Peyer's patch (tissue), 4 donors: Measurements from ENCODE around the gene KAZN. TPM values are rescaled to one million over a fixed set of nuclear protein-coding genes. Genes with fewer than 3 reads are reported as not detected.

Source experiments
- DNase-seq, 3 donors: peaks; one replicate each; pipeline ENCODE4 v3.0.0-alpha.2; 2017 to 2019
- H3K27ac ChIP-seq, 4 donors: fragments of 200-600 bp; sonication (generic); one replicate each; pipeline ENCODE4 v1.5.1; 2016 to 2019
- H3K27me3 ChIP-seq, 2 donors: fragments of 200-600 bp; sonication (generic); one replicate each; pipeline ENCODE4 v1.5.1; 2019
- H3K36me3 ChIP-seq, 3 donors: fragments of 200-600 bp; sonication (generic); one replicate each; pipeline ENCODE4 v1.5.1; 2016 to 2019
- H3K4me1 ChIP-seq, 4 donors: fragments of 200-600 bp; sonication (generic); one replicate each; pipeline ENCODE4 v1.5.1; 2016 to 2019
- H3K4me3 ChIP-seq, 4 donors: fragments of 200-600 bp; sonication (generic); 1 replicate in 3 of 4; 2 replicates in 1 of 4; pipeline ENCODE4 v1.5.1; 2016 to 2019; ENCODE audit warnings: mild to moderate bottlenecking in 1 of 4
- H3K9me3 ChIP-seq, 4 donors: fragments of 200-600 bp; sonication (generic); one replicate each; pipeline ENCODE4 v1.5.1; 2016 to 2019; ENCODE audit warnings: mild to moderate bottlenecking in 1 of 4
- CTCF ChIP-seq, 6 experiments: fragments of 450-650 bp in 4 of 6; fragments of 200-600 bp in 2 of 6; sonication (generic) in 1 of 6; IDR thresholded peaks; one replicate each; pipeline ENCODE4 v1.5.1; 2017 to 2019; ENCODE audit warnings: antibody characterized with exemption in 6 of 6, mild to moderate bottlenecking in 3 of 6, moderate library complexity in 1 of 6
- POLR2A ChIP-seq, 2 donors: fragments of 450-650 bp; IDR thresholded peaks; one replicate each; pipeline ENCODE4 v1.5.1; 2017; ENCODE audit warnings: antibody characterized with exemption in 2 of 2, mild to moderate bottlenecking in 2 of 2, moderate library complexity in 2 of 2
- total RNA-seq, 4 donors: library from RNA; depleted of rRNA; stranded (reverse); fragments of >200 nt; gene quantifications; one replicate each; pipeline ENCODE4 v1.1.0, GENCODE V29; 2016

KAZN gene
- total RNA-seq, 4 donors from 2014 or later, result 14.9 to 25.5 (median 21.7) TPM

- TF ChIP-seq CTCF (IDR thresholded peaks at IDR 0.05), result no peak
- no peak for TF ChIP-seq POLR2A (IDR thresholded peaks at IDR 0.05)
- DNase-seq, result no peak
- no peak overlapping the region for H3K4me3 ChIP-seq
- H3K27ac ChIP-seq, result no peak overlapping the region
- no peaks in the 10 kb centered on the region for H3K4me1 ChIP-seq
- H3K36me3 ChIP-seq, result no peaks in the 10 kb centered on the region
- no peaks in the 10 kb centered on the region for H3K27me3 ChIP-seq
- no peaks in the 10 kb centered on the region for H3K9me3 ChIP-seq
These were observed 161.4 kb downstream of the KAZN start for GRCh38 chr1:14759843-14760242.

GRCh38 chr1:14760780-14761179, 162.3 kb downstream of the KAZN start:
- no peak for DNase-seq
- Histone ChIP-seq H3K36me3 (no peaks in the 10 kb centered on the region), H3K27me3 (no peaks in the 10 kb centered on the region), H3K27ac (no peak overlapping the region), H3K4me3 (no peak overlapping the region), H3K4me1 (no peaks in the 10 kb centered on the region), H3K9me3 (no peaks in the 10 kb centered on the region)
- TF ChIP-seq POLR2A (IDR thresholded peaks at IDR 0.05) (no peak), CTCF (IDR thresholded peaks at IDR 0.05) (no peak)

- Histone ChIP-seq H3K36me3 (no peaks in the 10 kb centered on the region), H3K27ac (no peak overlapping the region), H3K4me1 (no peaks in the 10 kb centered on the region), H3K9me3 (no peaks in the 10 kb centered on the region), H3K4me3 (no peak overlapping the region), H3K27me3 (no peaks in the 10 kb centered on the region)
- no peak for TF ChIP-seq CTCF (IDR thresholded peaks at IDR 0.05)
- TF ChIP-seq POLR2A (IDR thresholded peaks at IDR 0.05), result no peak
- no peak for DNase-seq
These were observed 163.0 kb downstream of the KAZN start for GRCh38 chr1:14761291-14762153.

GRCh38 chr1:14763977-14764376, 165.5 kb downstream of the KAZN start:
- no peaks in the 10 kb centered on the region for H3K36me3 ChIP-seq
- no peak for DNase-seq
- no peak overlapping the region for H3K27ac ChIP-seq
- H3K4me1 ChIP-seq, result no peaks in the 10 kb centered on the region
- H3K4me3 ChIP-seq, result no peak overlapping the region
- TF ChIP-seq POLR2A (IDR thresholded peaks at IDR 0.05) (no peak), CTCF (IDR thresholded peaks at IDR 0.05) (no peak)
- no peaks in the 10 kb centered on the region for H3K9me3 ChIP-seq
- H3K27me3 ChIP-seq, result no peaks in the 10 kb centered on the region

- no peaks in the 10 kb centered on the region for H3K4me1 ChIP-seq
- H3K9me3 ChIP-seq, result no peaks in the 10 kb centered on the region
- no peak overlapping the region for H3K4me3 ChIP-seq
- no peaks in the 10 kb centered on the region for H3K27me3 ChIP-seq
- no peak overlapping the region for H3K27ac ChIP-seq
- H3K36me3 ChIP-seq, result no peaks in the 10 kb centered on the region
- no peak for TF ChIP-seq CTCF (IDR thresholded peaks at IDR 0.05)
- no peak for TF ChIP-seq POLR2A (IDR thresholded peaks at IDR 0.05)
- DNase-seq, result no peak
These were observed 167.3 kb downstream of the KAZN start for GRCh38 chr1:14765773-14766172.
